ENCODE results near the gene TENT5C.
A peak's percentile ranks its signal among the peaks of the same experiment; 100 is the strongest.

Gene TENT5C

DNA sequence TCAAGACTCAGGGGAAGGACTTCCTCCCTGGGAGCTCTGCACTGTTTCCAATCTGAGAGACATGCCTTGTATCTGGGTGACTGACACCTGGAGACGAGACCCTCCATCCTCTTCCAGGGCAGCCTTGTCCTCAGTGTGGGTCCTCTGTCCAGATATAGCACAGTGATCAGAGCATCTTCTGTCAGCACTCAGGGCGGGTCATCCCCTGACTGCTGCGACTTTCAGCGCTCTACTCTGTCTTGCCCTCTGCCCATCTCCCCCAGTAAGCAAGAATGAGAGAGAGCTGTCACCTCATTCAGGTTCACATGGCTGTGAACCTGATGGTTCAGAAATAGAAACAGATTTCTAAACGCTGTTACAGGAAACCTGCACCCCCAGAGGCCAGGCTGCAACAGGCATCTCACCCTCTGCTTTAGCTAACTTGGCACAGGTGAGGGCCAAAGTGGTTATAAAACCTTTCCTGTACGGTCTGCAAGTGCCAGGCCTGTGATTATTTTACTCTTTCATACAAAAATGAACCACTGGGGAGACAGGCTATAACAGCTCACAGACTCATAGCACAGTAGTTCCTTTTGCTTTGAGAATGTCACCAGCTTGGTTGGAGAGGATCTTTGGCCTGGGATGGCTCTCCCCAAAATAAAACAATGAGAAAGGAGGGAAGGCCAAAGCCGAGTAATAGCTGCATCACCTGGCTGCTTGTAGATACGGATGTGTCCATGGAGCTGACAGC is 11.4 kb upstream of the TENT5C start:
- no peak for DNase-seq

DNA sequence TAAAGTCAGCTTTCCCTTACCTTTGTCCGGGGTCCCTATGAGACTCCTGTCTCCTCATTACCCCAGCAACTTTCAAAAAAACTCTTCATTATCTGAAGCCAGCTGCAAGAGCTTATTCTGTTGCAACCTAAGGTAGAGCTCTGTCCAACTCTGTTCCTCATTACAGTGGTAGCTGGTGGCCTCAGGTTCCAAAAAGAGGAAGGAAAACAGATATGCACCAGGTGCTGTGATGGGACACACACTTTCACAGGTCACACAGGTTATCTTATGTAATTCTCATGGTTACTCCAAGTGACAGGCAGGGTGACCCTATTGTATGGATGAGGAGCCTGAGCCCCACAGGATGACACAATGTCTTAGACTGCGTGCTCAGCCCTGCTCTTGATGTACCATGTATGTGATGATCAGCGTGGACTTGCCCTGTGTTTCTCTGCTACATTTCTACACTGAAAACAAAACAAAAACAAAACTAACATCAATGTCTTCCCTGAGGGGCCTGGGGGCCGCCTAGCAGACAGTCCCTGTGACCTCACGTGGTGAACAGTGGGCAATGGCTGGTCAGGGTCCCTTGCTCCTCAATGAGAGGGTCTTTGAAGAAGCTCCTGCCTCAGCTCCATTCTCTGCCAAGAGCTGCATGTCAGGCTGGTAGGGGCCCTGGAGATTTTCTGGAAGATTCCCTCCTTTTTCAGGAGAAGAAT is 9.7 kb upstream of the TENT5C start:
- DNase-seq = no peak

DNA sequence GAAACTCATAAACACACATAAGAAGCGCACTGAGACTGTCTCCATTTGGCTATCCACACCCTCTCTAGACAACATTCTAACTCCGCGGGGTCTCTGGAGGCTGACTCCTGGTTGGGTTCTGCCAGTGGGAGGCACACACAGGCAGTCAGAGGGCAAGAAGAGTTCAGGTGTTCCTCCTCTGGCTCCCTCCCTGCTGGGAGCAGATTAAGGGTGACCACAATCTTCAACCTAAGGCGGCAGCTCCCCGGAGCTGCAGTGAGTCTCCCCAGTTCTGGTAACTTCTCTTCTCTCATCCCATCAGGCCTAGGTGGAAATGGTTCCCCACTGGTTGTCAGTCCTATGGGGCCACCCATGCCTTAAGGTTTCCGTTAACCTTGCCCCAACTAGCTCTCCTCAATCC is 7.4 kb upstream of the TENT5C start:
- no peak for DNase-seq

DNA sequence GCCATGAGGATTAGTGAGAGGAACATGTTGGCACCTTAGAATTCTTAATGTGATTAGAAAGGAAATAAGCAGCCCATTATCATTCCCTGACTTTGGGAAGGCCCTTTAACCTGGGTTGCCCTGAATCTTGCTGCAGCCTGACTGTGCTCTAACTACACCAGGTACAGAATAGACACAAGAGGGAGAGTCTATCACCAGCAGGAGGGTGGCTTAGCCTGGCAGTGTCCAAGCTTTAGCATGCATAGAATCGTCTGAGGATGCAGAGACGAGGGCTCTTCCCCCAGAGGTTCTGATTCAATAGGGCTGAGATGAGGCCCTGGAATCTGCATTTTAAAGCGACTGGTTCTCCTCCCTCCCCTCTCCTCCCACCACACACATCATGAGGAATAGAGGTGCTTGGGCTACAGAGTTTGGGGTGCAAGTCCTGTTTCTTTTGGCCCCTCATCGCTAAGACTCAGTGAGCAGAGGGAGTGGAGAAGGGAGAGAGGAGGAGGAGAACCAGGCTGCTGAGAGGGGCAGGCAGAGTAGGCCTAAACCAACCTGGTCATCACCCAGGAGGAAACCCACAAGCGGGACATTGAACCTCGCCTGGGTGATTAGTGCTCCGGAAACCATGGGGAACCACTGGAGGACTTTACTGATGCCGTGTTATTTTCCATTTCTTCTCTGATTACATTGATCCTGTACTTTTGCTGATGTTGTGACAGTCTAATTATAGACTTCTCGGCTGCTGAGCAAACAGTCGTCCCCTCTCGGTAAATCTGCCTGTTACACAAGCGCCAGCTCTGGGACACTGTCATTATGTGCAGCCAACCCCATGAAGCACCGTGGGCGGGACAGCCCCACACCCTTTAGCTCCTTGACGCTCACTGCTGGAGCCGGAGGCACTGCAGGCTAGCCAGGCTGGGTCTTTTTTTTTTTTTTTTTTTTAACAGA is 6.3 kb upstream of the TENT5C start:
- no peak for DNase-seq

DNA sequence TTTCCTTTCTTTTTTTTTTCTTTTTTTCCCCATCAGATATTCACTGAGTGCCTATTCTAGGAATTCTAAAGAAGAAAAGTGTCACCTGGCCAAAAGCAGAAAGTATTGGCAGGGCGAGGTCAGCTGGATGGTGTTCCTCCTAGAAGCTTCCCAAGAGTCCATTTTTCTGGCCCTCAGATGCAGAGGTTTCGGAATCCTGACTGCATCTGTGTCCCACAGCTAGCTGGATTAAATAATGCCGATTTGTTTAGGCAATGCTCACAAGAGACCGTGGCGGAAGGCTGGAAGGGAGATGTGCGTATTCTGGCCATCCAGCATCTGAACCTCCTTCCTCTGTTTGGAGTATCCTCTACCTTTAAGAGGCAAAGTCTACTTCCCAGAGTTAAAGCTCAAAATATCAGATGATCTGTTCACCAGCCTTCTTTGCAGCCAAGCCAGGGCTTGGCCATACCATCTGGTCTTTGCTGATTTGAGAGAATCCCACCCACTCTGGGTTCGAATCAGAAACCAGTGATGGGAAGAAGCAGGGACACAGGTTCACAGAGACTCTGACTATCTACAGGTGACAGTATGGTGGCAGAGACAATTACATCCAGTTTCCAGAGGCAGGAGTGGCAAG is 5.4 kb upstream of the TENT5C start:
- no peak for DNase-seq

DNA sequence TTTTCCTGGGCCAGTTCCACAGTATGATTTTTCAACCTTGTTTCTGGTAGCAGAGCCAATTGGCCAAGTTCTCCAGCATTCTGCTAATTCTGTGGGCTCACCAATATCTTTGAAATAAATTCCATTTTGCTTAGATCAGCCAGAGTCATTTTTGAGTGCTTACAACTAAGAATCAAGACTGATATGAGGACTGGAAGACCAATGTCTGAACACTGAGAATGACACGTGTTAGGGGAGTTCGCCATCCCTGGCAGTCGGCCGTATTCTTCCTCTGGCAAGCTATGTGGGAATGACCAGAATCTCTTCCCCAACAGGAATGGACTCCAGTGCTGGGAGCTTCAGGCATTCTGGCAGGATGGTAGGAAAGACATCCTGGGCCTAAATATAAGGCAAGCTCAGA is 4.9 kb upstream of the TENT5C start:
- no peak for DNase-seq

DNA sequence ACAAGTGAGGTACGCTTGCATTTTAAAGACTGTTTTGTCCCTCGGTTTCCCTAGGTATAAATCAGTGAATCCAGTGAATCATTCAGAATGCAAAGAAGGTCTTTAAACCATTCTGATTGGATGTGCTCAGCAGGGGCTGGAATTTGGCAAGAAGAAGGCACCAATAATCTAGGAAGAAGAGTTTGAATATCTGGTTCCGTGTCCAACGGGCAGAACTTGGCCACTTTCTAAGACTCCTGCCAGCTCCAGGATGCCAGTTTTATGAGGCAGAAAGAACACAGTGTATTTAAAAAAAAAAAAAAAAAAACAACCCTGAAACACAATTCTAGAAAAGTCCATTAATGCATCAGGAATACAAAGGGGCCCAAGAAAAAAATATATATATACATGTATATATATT is 3.0 kb upstream of the TENT5C start:
- no peak for DNase-seq

DNA sequence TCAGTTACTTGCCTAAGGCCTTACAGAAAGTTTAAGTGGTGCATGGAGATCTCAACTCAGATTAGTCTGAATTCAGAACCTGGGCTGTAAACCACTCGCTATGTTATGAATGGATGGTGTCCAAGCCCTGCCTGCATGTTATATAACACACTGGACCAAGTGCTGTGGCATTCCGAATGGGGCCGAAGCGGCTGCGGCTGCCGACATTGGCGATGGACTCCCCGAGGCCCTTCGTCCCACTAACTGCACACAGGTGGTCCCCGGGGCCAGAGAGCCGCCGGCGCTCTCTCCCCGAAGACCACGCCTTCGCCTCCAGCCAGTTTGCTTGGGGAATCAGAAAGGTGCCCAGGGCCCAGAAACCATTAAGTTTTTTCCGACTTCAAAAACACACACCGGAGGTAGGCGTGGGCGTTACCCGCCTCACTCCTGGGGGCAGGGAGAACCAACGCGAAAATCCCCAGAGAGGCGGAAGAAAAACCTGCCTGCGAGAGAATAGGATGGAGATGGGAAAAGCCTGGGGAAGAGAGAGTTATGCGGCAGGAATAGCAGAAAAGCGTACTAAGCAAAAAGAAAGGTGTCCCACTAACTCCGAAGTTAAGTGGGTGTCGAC is 579 bp upstream of the TENT5C start:
- no peak for DNase-seq

DNA sequence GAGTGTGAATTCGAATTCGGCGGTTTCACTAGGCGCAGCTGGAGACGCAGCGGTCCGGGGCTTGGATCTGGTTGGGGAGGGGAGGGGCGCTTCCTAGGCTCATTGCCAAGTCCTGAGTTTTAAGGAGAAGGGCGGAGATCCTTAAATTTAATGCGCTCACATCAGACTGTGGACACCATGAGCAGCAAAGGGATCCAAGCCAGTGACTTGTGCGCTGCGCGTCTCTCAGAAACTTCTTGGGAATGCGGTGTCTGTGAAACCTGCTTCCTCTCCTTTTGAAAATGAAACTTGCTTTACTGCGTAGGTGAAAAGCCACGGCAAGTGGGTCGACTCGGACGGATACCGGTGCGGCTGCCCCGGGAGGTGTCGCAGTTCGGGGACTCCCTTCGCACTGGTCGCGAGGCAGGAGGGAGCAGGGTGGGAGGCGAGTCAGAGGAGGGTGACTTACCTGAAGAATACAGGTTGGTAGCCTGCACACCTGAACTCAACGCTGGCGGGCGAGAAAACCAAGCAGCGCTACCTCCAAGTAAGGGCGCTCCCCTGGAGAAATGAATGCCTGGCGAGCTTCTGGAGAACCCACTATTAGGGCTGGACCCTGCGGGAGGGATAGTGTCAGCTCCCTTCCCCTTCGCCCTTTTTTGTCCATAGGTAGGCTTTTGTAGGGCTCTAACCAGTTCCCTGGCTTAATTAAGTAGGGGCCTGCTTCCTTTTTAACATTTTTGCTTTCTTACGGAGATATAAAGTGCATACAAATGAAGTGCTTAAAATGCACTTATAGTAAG is 992 bp downstream of the TENT5C start:
- peak; percentile 54 for DNase-seq

DNA sequence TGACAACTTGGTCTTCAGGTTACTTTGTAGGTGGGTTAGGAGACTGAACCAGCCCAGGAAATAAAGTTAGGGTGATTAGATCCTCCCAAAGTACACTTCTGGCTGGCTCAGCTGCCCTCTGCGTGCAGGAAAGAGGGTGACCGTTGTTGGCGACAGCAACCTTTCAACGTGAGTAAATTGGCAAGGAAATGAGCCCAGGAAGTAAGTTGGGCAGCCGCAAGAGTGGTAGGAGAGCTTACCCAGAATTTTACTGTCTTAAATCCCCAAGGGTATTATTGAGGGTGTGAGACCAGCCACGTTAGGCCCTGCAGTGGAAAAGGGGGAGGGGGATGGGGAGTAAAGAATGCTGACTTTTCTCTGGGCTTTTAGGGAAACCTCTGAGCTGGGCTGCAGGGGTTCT is 1.6 kb downstream of the TENT5C start:
- peak; percentile 32 for DNase-seq

DNA sequence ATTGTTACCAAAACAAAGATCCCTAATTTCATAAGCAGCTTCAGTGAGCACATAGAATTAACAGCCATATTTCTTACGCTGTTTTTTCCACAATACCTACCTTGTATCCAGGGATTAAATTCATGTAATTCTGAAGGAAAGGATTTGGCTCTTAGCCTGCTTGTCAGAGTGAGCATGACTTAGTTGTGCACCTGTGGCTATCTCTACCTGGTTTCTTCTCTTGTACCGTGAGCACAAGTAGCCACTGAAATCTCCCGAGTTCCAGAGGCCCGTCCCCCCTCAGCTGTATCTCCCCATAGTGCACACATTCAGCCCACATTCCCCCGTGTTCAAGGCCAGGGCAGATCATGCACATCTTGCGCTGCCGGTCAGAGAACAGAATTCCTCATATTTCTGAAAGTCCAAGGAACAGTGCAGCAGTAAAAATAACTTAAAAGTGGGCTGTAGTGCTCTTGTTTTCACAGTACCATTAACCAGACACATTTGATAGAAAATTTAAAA is 2.3 kb downstream of the TENT5C start:
- no peak for DNase-seq

DNA sequence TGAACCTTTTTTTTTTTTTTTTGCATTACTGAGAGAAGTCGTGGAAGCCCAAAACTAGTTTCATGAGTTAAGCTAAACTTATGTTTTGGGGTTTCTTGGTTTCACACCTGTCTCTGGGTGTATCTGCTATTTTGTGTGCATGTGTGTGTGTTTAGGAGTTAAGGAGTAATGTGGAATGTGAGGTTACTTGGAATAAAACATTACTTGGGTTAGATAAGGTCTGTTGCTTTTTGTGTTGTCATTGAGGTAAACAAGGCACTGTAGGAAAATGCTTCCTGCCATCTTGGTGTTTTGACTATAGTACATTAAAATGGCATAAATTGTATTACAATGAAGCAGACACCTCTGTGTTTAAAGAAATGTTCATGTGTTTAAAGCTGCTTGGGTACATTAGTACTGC is 2.9 kb downstream of the TENT5C start:
- DNase-seq = no peak

DNA sequence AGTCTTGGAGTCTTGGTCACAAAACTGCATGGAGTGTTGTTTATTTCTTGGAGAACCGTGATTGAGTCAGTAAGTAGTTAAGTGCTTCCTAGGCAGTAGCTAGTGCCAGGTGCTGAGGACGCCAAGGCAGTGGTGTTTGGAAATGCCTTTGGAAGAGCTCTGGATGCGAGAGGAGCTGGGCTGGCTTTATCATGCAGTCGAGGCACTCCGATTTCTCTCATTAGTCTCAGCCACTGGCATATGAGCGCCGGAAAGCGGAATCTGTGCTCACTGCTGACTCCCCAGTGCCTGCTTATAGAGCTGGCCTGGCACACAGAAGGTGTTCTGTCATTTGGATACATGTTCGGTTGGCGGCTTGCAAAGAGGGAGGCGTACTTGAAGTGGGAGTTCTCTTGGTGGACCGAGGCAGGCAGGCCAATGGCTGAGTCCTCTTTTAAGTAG is 3.6 kb downstream of the TENT5C start:
- no peak for DNase-seq

DNA sequence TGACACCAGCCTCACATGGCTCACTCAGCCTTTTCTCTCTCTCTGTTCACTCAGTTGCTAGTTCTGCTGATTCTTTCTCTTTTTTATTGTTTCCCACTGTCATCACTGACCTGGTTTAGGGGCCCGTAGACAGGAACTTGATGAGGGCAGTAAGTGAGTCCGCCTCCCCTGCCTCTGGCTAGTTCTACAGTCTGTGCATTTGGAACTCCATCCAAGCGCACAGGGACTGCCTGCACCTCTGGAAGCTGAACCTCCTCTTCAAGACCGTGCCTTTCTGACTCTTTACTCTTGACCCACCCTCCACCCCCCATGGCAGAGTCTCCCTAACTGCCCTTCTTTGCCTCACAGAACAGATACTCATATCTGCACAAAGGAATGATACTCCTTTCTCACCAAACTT is 4.2 kb downstream of the TENT5C start:
- no peak for DNase-seq

DNA sequence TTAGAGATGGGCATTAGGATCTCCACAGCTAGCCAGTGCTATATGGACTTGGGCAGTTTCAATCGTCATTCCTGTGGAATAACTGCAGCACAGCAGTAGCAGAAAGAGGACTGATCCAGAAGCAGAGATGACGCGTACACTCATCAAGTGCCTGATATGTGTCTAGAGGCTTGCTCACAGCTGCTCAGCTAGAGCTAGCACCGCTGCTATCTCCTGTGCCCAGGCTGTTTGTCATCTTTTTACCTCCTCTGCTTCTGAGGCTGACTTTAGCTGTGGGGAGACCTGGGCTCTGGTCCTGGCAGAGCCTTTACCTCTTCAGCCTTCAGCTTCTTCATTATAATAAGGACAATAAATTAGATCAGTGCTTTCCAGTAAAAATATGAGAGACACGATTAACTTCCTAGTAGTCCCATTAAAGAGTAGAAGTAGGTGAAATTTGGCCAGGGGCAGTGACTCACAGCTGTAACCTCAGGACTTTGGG is 5.3 kb downstream of the TENT5C start:
- DNase-seq = no peak

DNA sequence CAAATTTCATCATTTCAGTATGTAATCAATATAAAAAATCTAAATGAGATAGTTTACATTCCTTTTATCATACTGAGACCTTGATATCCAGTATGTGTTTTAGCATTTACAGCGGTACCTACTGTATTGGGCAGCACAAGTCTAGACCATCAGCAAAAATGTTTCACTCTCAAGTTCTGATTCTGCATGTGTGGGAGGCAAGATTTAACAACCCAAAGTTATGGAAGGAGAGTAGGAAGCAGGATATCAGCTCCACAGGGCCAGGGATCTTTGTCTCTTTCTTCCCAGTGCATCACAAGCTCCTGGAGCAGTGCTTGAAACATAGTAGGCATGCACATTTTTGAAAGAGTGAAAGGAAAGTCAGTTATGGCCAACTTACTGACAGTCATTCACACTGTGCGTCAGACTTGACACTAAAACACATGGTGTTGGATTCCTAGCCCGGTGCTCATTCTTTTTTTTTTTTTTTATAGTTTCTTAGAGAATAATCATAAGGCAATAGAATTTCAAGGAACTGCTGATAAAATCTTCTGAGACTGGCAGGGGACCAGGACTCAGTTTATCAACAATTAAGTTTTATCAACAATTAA is 6.1 kb downstream of the TENT5C start:
- DNase-seq = no peak

DNA sequence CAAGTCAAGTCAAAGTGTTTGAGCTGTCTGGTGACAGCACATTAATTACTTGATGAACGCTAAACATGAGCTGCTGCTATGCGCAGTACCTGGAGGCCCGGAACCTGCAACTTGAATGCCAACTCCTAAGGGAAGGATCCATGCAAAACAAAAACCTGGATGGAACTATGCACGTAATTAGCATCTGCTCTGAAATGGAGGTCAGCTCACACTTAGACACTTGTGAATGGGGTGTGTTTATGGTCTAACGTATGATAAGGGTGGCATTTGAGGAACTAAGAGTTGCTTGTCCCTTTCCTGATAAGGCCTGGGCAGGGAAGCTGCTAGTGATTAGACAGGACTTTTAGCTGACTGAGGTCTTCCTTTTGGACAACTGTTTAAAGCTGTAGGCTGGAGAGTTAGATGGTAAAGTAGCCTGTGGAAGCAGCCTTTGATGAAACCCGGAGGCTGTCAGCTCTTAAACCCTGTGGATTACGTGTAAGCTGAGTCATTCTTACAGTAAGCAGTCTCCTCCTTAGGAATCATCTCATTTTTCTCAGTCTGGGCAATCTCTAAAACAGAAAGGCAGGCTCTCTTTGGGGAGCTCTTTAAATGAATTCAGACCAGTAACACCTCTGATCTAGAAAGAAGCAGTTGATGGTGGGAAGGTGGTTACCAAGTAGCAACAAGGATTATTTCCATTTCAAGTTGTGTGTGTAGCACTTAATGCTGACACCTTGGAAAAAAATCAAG is 6.8 kb downstream of the TENT5C start:
- no peak for DNase-seq

DNA sequence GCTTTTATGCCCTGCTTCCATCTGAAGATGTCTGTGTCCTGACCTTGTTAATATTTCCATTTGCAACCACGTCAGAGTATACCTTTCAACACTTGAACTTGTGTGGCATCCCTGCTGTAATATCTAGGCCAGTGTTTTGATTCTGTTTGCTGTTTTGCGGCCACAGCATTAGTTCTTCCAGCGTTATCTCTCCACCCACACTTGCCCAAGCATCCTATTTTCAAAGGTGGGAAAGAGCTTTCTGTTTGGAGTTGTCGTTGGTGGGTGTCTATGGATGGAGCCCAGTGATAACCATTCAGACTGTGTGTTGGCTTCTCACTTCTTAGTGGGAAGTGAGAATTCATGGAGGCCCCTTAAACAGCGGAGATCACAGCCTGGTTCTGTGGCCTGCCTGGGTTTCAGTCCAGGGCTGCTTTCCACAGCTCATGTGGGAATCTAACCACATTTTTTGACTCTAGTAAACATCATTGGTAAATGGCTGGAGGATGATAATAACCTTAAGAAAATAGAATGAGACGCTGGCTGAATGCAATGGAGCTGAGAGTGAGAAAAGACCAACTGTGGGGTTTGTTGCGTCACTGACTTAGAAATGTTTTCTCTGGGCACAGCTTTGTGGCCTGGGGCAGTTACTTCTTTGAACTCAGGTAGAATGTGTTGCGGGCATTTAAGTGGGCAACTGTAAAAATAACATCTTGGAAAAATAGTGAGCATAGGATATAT is 7.6 kb downstream of the TENT5C start:
- DNase-seq = no peak

DNA sequence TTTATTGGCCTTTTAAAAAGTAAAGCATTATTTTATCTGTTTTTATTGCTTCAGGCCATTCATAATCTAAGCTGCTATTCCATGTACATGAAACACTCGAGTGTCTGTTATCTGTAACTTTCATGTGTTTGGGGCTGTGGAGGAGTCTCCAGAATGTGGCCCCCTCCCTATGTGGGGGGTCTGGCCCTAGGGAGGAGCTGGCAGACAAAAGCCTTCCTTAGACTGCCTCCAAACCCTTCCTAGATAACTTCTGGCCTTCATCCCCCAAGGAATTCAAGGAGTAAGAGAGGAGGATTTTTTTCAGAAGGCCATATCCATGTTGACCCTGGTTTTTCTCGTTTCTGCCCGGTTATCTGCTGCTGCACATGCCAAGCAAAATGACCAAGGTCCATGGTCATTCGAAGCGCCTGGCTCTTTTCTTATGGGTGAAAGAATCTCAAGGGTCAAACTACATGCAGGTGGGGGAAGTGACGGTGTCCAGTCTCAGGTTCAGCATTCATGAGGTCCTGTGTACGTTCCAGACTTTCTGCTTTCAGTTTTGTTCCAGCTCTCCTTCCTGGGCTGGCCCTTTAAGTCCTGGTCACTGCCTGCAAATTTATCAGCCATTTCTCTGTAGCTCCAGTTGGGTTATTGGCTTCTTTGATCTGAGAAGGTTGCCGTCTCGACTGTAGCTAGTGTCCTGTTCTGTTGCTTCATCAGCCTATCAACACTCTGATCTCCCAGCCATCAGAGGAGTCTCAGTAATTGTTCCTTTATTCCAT is 8.3 kb downstream of the TENT5C start:
- no peak for DNase-seq
